PFSK-1 (cell line): ENCODE results near the gene OR10P1.

Source experiments
- FOXP2 ChIP-seq: optimal IDR thresholded peaks from 2 replicates; pipeline ENCODE3; 2011; ENCODE audit warnings: borderline replicate concordance, control low read depth, inconsistent platforms; ENCODE audit not compliant: insufficient read depth; ENCODE audit errors: extremely low read length, extremely low read depth
- POLR2AphosphoS5 ChIP-seq: IDR thresholded peaks from 2 replicates; pipeline ENCODE4 v1.6.1; 2012; ENCODE audit warnings: low read depth, mild to moderate bottlenecking, control low read depth, low read length, moderate library complexity
- SIN3A ChIP-seq: IDR thresholded peaks from 2 replicates; pipeline ENCODE4 v1.6.1; 2012; ENCODE audit warnings: mild to moderate bottlenecking, low read length, moderate library complexity, borderline replicate concordance; ENCODE audit not compliant: insufficient read depth
- TAF1 ChIP-seq: IDR thresholded peaks from 2 replicates; pipeline ENCODE4 v1.6.1; 2012; ENCODE audit warnings: low read length, control low read depth, borderline replicate concordance; ENCODE audit not compliant: insufficient read depth
- TF ChIP-seq, protein P1 (sequence below), 2 experiments: IDR thresholded peaks; 2 replicates each; pipeline versions ENCODE4 v1.6.1 to v1.8.0; 2011 to 2012; ENCODE audit warnings: low read depth in 2 of 2, low read length in 2 of 2, control low read depth in 1 of 2, inconsistent platforms in 1 of 2, mild to moderate bottlenecking in 1 of 2, moderate library complexity in 1 of 2; ENCODE audit not compliant: insufficient read depth in 1 of 2

OR10P1 gene

DNA sequence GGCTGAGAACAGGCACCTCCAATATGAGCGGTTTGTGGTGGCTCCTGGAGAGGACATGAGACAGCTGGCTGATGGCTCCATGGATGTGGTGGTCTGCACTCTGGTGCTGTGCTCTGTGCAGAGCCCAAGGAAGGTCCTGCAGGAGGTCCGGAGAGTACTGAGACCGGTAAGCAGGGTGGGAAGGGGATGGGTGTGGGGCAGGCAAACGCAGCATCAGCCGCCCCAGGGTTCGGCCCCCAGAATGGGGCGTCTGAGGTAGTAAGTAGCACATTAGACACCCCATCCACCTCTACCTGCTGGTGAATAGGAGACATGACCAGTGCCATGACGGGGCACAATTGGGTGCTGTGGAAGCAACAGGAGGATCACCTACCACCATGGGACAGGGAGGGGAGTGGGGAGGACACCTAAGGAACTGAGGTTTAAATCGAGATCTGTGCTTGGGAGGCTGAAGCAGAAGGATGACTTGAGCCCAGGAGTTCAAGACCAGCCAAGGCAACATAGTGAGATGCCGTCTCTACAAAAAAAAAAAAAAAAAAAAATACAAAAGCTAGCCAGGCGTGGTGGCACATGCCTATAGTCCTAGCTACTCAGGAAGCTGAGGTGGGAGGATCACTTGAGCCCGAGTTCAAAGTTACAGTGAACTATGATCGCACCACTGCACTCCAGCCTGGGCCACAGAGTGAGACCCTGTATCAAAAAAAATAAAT is 45.5 kb downstream of the OR10P1 start:
- TF ChIP-seq SIN3A: no peak
- no peak for TF ChIP-seq TAF1
- no peak for TF ChIP-seq POLR2AphosphoS5
- no peak for TF ChIP-seq FOXP2
- TF ChIP-seq, protein P1, sequence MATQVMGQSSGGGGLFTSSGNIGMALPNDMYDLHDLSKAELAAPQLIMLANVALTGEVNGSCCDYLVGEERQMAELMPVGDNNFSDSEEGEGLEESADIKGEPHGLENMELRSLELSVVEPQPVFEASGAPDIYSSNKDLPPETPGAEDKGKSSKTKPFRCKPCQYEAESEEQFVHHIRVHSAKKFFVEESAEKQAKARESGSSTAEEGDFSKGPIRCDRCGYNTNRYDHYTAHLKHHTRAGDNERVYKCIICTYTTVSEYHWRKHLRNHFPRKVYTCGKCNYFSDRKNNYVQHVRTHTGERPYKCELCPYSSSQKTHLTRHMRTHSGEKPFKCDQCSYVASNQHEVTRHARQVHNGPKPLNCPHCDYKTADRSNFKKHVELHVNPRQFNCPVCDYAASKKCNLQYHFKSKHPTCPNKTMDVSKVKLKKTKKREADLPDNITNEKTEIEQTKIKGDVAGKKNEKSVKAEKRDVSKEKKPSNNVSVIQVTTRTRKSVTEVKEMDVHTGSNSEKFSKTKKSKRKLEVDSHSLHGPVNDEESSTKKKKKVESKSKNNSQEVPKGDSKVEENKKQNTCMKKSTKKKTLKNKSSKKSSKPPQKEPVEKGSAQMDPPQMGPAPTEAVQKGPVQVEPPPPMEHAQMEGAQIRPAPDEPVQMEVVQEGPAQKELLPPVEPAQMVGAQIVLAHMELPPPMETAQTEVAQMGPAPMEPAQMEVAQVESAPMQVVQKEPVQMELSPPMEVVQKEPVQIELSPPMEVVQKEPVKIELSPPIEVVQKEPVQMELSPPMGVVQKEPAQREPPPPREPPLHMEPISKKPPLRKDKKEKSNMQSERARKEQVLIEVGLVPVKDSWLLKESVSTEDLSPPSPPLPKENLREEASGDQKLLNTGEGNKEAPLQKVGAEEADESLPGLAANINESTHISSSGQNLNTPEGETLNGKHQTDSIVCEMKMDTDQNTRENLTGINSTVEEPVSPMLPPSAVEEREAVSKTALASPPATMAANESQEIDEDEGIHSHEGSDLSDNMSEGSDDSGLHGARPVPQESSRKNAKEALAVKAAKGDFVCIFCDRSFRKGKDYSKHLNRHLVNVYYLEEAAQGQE (IDR thresholded peaks at IDR 0.05; ENCODE audit: insufficient read depth in 1 of 2, low read depth in 2 of 2, low read length in 2 of 2): no peak

DNA sequence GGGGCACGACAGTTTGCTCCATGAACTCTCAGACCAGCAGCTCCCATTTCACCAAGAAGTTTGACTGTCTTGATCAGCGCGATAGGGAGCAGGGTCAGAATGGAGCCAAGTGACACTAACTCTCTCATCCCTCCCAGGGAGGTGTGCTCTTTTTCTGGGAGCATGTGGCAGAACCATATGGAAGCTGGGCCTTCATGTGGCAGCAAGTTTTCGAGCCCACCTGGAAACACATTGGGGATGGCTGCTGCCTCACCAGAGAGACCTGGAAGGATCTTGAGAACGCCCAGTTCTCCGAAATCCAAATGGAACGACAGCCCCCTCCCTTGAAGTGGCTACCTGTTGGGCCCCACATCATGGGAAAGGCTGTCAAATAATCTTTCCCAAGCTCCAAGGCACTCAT is 47.0 kb downstream of the OR10P1 start:
- TF ChIP-seq POLR2AphosphoS5 (no peak), SIN3A (no peak), TAF1 (no peak), FOXP2 (no peak)
- TF ChIP-seq, protein P1 (IDR thresholded peaks at IDR 0.05; ENCODE audit: insufficient read depth in 1 of 2, low read depth in 2 of 2, low read length in 2 of 2): no peak

DNA sequence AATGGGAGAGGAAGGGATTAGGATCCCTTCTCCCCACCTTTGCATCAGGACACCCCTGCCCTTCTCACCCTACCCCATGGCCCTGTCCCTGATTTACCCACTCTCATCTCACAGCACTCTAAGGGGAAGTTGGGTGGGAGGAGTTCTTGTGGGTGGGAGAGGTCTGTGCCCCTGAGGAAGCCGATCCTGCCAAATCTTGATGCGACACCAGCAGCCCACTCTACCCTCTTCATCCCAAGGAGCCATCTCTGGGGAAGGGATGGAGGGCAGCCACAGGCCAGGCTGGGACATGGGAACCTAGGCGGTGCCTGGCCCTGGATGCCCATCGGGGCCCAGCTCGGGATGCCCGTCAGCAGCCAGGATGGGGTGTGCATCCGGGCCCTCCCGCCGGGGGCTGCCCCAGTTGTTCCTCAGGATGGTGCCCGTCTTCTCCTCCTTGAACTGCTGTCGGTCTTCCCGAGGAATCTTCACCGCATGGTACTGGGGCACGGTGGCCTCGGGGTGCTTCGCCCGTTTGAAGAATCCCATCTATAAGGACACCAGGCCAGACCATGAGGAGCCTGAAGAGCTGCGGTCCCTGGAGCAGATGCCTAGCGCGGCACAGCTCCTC is 48.2 kb downstream of the OR10P1 start:
- no peak for TF ChIP-seq TAF1
- no peak for TF ChIP-seq POLR2AphosphoS5
- TF ChIP-seq, protein P1 (IDR thresholded peaks at IDR 0.05; ENCODE audit: insufficient read depth in 1 of 2, low read depth in 2 of 2, low read length in 2 of 2): no peak
- no peak for TF ChIP-seq FOXP2
- no peak for TF ChIP-seq SIN3A

DNA sequence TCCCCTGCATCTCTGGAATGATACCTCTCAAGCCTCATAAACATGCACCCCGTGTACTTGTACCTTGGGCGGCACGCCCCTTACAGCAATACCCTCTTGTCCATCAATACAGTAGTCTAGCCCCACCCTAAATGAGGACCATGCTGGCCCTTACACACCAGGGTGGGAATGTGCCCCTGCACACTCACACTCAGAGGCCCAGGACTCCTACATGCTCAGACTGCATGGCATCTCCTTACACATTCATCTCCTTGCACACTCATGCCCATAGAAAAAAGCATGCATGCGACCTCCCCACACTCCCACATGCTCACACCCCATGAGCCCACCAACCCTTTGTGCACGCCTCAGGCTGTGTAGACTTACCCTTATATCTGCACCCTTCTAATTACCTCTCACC is 49.0 kb downstream of the OR10P1 start:
- TF ChIP-seq TAF1 (no peak), SIN3A (no peak), FOXP2 (no peak), POLR2AphosphoS5 (no peak)
- TF ChIP-seq, protein P1 (IDR thresholded peaks at IDR 0.05; ENCODE audit: insufficient read depth in 1 of 2, low read depth in 2 of 2, low read length in 2 of 2): no peak
